B cell (primary cell): Measurements from ENCODE around the gene ARL3. TPM values are rescaled to one million over a fixed set of nuclear protein-coding genes. Genes with fewer than 3 reads are reported as not detected.

Source experiments
- ATAC-seq: fragments of 200-7000 bp; cut with Tn5 transposase; one replicate; pipeline ENCODE4 v1.10.0; 2021; ENCODE audit warnings: low read depth, mild to moderate bottlenecking, moderate number of reproducible peaks, moderate library complexity
- CTCF ChIA-PET: fragments of 350-600 bp; sonication (Branson Sonifier 250); formaldehyde crosslinking; loops from one replicate; lab custom pipeline; 2021; ENCODE audit warnings: antibody characterized with exemption, inconsistent platforms; lab: Charles Lee
- POLR2A ChIA-PET: fragments of 350-600 bp; sonication (Branson Sonifier 250); formaldehyde crosslinking; loops from one replicate; lab custom pipeline; 2021; ENCODE audit warnings: antibody characterized with exemption; lab: Charles Lee
- DNase-seq: peaks from one replicate; pipeline ENCODE4 v3.0.0; 2013
- H2AFZ ChIP-seq: 2 replicates; pipeline ENCODE4 v1.6.1; 2012; ENCODE audit warnings: mild to moderate bottlenecking, low read depth, low read length; ENCODE audit not compliant: insufficient read depth, poor library complexity, severe bottlenecking
- H3K27ac ChIP-seq, 2 donors: 1 replicate in 1 of 2; 2 replicates in 1 of 2; pipeline ENCODE4 v1.5.1; 2012 to 2013; ENCODE audit warnings: low read length in 2 of 2, mild to moderate bottlenecking in 2 of 2, moderate library complexity in 1 of 2
- H3K27me3 ChIP-seq, 4 experiments: fragments of 200-600 bp in 1 of 4; sonication (generic) in 1 of 4; replicated peaks in 1 of 4; 1 replicate in 2 of 4; 2 replicates in 2 of 4; pipeline versions ENCODE4 v1.6.1 to v1.7.0; 2013 to 2016; ENCODE audit warnings: low read length in 3 of 4, mild to moderate bottlenecking in 2 of 4, mixed read lengths in 1 of 4, moderate library complexity in 1 of 4; ENCODE audit not compliant: insufficient read depth in 4 of 4, control insufficient read depth in 3 of 4; ENCODE audit errors: control extremely low read depth in 1 of 4
- H3K36me3 ChIP-seq, 2 experiments: replicated peaks in 1 of 2; 1 replicate in 1 of 2; 2 replicates in 1 of 2; pipeline versions ENCODE4 v1.6.1 to v1.7.1; 2013; ENCODE audit warnings: low read length in 1 of 2; ENCODE audit not compliant: insufficient read depth in 2 of 2, control insufficient read depth in 1 of 2; ENCODE audit errors: control extremely low read depth in 1 of 2, extremely low read depth in 1 of 2
- H3K4me1 ChIP-seq, 2 donors: fragments of 200-600 bp in 1 of 2; sonication (generic) in 1 of 2; 1 replicate in 1 of 2; 2 replicates in 1 of 2; pipeline versions ENCODE4 v1.5.1 to v1.6.1; 2013 to 2017; ENCODE audit warnings: low read length in 2 of 2; ENCODE audit not compliant: control insufficient read depth in 2 of 2, insufficient read depth in 2 of 2
- H3K4me2 ChIP-seq: replicated peaks from 2 replicates; pipeline ENCODE3; 2012; ENCODE audit warnings: mild to moderate bottlenecking, low read depth, low read length; ENCODE audit not compliant: poor library complexity, severe bottlenecking
- H3K4me3 ChIP-seq, 5 experiments: fragments of 200-600 bp in 1 of 5; sonication (generic) in 1 of 5; 1 replicate in 3 of 5; 2 replicates in 2 of 5; pipeline versions ENCODE4 v1.5.1 to v1.7.0; 2011 to 2016; ENCODE audit warnings: low read length in 4 of 5, mild to moderate bottlenecking in 4 of 5, low read depth in 2 of 5, control low read depth in 1 of 5, moderate library complexity in 1 of 5; ENCODE audit not compliant: insufficient read depth in 1 of 5; ENCODE audit errors: control extremely low read depth in 1 of 5, extremely low read depth in 1 of 5
- H3K79me2 ChIP-seq: fragments of 200-600 bp; sonication (generic); one replicate; pipeline ENCODE4 v1.6.0; 2016; ENCODE audit warnings: low read length; ENCODE audit not compliant: control insufficient read depth, insufficient read depth
- H3K9ac ChIP-seq: fragments of 200-600 bp; sonication (generic); 2 replicates; pipeline ENCODE4 v1.6.1; 2017; ENCODE audit warnings: mild to moderate bottlenecking, low read length, moderate library complexity
- H3K9me3 ChIP-seq, 3 donors: one replicate each; pipeline versions ENCODE4 v1.6.1 to v1.7.1; 2013; ENCODE audit warnings: low read length in 2 of 3; ENCODE audit not compliant: control insufficient read depth in 2 of 3, insufficient read depth in 1 of 3; ENCODE audit errors: control extremely low read depth in 1 of 3
- H4K20me1 ChIP-seq: 2 replicates; pipeline ENCODE4 v1.6.0; 2012; ENCODE audit warnings: mild to moderate bottlenecking, low read length; ENCODE audit not compliant: insufficient read depth, control insufficient read depth, poor library complexity, severe bottlenecking
- H3K27ac Mint-ChIP-seq: one replicate; pipeline ENCODE4 v1.8.0; 2021; ENCODE audit warnings: mixed read lengths
- H3K27me3 Mint-ChIP-seq: one replicate; pipeline ENCODE4 v1.8.0; 2021; ENCODE audit warnings: mixed read lengths
- H3K4me1 Mint-ChIP-seq: one replicate; pipeline ENCODE4 v1.8.0; 2021; ENCODE audit warnings: mixed read lengths
- H3K4me3 Mint-ChIP-seq: one replicate; pipeline ENCODE4 v1.8.0; 2021; ENCODE audit warnings: mixed read lengths
- H3K9me3 Mint-ChIP-seq: one replicate; pipeline ENCODE4 v1.8.0; 2022; ENCODE audit warnings: mixed read lengths; ENCODE audit not compliant: insufficient read depth
- EZH2 ChIP-seq: IDR thresholded peaks from 2 replicates; pipeline ENCODE4 v1.6.1; 2012; ENCODE audit warnings: borderline replicate concordance, low read depth, mild to moderate bottlenecking, moderate library complexity, low read length; ENCODE audit not compliant: insufficient read depth, poor library complexity, severe bottlenecking
- WGBS: methylation state at CpG from one replicate; pipeline ENCODE4 v1.1.5; 2013; ENCODE audit warnings: missing lambda C conversion rate; ENCODE audit not compliant: insufficient coverage; 5-methylcytosine and 5-hydroxymethylcytosine counted together
- intact Hi-C: fragments of 100-400 bp; cut with micrococcal nuclease; formaldehyde crosslinking; loops from one replicate; pipeline ENCODE4 v1.10.0; 2022
- polyA plus RNA-seq: library from polyadenylated mRNA; depleted of rRNA; stranded (reverse); fragments of >200 nt; gene quantifications from 2 replicates; pipeline ENCODE4 v1.2.3, GENCODE V29; 2012
- total RNA-seq, 2 donors: library from RNA; stranded (reverse); fragments of 120-200 nt in 1 of 2; gene quantifications; 1 replicate in 1 of 2; 2 replicates in 1 of 2; pipeline versions ENCODE4 v1.2.3 to v1.2.4, GENCODE V29; 2013 to 2022
- TF ChIP-seq, protein P1 (sequence below): fragments of 200-600 bp; IDR thresholded peaks from one replicate; pipeline ENCODE4 v1.8.0; 2022; ENCODE audit warnings: antibody characterized with exemption, mild to moderate bottlenecking

The ARL3 gene
- total and polyA plus RNA-seq, 2 donors (not counting 1 experiment from before 2014, with no cell fraction given), result 0.91 to 5.5 TPM

DNA sequence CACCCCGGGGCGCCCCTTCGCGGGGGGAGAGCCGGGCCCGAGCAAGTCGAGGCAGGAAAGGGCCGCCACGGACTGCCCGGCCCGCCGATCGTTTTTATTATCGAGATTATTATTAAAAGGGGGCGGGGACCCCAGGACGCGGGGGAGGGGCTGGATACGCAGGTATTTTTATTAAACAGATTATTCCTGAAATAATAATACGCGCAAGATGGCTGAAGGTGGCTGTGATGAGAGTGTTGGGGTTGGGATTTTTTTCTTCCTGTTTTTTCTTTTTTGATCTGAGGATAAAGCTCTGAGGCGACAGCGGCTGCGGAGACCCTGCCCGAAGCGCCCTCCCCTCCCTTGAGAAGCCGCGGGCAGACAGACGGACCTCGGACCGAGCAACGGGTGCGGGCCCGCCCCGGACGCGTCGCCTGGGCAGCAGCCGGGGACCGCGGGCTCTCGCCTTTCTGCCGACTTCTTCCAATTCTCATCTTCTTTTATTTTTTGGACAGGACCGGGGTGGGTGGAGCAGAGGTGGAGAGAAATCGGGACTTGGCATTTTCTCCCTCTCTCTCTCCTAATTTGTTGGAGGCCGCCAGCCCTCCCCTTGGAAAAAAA, 71.4 kb downstream of the ARL3 start:
- peak overlapping the region; percentile 93 for H3K4me3 Mint-ChIP-seq
- peak overlapping the region; percentile 96 for H3K27ac Mint-ChIP-seq
- WGBS, result under 1% methylated on average over 22 of the region's 45 CpGs
- peaks cover 30% of the 10 kb centered on the region for H3K4me1 Mint-ChIP-seq
- DNase-seq, result peak; percentile 77
- Histone ChIP-seq H3K79me2 (peaks cover 36% of the 10 kb centered on the region), H3K4me2 (peak overlapping the region; percentile 94), H3K27me3 (no peaks in the 10 kb centered on the region), H3K4me1 (peaks cover 19 to 28% of the 10 kb centered on the region in 2 donors), H3K9me3 (no peaks in the 10 kb centered on the region), H3K36me3 (no peaks in the 10 kb centered on the region), H3K9ac (peak overlapping the region; percentile 83), H3K4me3 (peak overlapping the region; percentile 68 to 89 (median 77)), H4K20me1 (peaks cover 15% of the 10 kb centered on the region), H3K27ac (peak overlapping the region; percentile 93 to 97), H2AFZ (peak overlapping the region; percentile 77)
- no peaks in the 10 kb centered on the region for H3K27me3 Mint-ChIP-seq
- TF ChIP-seq, protein P1, sequence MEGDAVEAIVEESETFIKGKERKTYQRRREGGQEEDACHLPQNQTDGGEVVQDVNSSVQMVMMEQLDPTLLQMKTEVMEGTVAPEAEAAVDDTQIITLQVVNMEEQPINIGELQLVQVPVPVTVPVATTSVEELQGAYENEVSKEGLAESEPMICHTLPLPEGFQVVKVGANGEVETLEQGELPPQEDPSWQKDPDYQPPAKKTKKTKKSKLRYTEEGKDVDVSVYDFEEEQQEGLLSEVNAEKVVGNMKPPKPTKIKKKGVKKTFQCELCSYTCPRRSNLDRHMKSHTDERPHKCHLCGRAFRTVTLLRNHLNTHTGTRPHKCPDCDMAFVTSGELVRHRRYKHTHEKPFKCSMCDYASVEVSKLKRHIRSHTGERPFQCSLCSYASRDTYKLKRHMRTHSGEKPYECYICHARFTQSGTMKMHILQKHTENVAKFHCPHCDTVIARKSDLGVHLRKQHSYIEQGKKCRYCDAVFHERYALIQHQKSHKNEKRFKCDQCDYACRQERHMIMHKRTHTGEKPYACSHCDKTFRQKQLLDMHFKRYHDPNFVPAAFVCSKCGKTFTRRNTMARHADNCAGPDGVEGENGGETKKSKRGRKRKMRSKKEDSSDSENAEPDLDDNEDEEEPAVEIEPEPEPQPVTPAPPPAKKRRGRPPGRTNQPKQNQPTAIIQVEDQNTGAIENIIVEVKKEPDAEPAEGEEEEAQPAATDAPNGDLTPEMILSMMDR, result no peak
- TF ChIP-seq EZH2, result no peak
- H3K9me3 Mint-ChIP-seq, result no peaks in the 10 kb centered on the region
- POLR2A ChIA-PET, result interaction anchor here (0.6 to 2.1 kb wide), 8 partner anchors 9 to 725 kb away, joined by 3 to 13 read pairs (median 4); partner anchors contain the start of genes ARL3, LDB1, NFKB2 and SFXN2
- CTCF ChIA-PET, result interaction anchor here (0.7 to 1.8 kb wide), 4 partner anchors 8 to 958 kb away, joined by 3 to 7 read pairs (median 3); partner anchors contain the start of gene SUFU
- intact Hi-C loops, result loop anchor here (1.0 to 5.0 kb wide), 7 partner anchors 9 to 1731 kb away; partner anchors contain the start of genes ARL3, HPS6, SFXN2 and SLF2
- ATAC-seq, result no peak
